ENCODE data around the gene EYA2.

EYA2 gene

DNA sequence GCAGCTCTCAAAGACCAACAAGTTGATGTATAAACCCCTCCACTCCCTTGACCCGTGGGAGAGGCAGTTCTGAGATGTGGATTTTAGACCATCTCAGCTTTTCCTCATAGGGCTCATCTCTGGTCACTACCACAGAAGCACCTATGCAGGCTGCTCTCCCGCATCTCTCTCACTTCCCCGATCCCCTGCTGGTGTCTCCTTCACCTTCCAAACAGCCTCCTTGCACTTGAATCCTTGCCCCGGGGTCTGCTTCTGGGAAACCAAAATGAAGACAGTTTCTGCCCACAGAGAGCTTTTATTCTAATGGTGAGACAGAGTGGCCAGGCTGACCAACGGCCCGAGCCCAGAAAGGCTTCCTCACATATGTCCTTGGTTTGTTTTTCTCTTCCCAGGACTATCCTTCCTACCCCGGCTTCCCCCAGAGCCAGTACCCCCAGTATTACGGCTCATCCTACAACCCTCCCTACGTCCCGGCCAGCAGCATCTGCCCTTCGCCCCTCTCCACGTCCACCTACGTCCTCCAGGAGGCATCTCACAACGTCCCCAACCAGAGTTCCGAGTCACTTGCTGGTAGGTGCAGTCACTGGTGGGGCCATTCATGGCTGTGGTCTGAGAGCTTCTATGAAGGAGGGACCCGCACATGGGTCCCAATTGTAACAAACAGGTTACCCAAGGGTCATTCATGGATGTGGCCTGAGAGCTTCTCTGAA lies 179.3 kb downstream of the EYA2 start:
- DNase-seq, result no peak

DNA sequence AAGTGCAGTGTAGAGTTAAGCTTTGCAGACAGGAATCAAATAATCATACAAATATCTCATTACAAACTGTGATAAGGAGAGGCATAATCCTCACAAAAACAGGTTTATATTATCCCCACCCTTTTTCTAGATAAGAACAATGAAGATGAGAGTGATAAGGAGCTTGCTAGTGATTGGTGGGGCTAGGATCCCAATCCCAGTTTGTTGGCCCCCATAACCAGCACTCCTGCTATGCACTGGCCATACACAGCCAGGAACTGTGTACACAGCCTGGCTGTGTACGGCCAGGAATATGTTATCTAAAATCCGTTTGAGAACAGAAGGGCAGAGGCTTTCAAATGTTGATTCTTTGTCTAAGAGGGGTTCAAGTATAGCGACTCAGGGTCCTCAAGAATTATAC lies 180.6 kb downstream of the EYA2 start:
- no peak for DNase-seq

- DNase-seq, result no peak
Observed at GRCh38 chr20:47079047-47079446, 184.4 kb downstream of the EYA2 start.

DNA sequence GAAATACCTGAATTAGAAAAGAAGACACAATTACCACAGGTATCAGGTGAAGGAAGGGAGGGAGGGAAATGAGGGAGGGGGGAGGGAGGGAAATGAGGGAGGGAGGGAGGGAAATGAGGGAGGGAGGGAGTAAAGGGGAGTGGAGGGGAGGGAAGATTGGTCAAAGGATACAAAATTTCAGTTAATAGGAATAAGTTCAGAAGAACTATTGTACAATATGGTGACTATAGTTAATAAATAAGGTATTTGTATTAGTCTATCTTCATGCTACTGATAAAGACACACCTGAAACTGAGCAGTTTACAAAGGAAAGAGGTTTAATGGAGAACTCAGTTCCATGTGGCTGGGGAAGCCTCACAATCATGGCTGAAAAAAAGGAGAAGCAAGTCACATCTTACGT lies 185.7 kb downstream of the EYA2 start:
- DNase-seq, result no peak

DNA sequence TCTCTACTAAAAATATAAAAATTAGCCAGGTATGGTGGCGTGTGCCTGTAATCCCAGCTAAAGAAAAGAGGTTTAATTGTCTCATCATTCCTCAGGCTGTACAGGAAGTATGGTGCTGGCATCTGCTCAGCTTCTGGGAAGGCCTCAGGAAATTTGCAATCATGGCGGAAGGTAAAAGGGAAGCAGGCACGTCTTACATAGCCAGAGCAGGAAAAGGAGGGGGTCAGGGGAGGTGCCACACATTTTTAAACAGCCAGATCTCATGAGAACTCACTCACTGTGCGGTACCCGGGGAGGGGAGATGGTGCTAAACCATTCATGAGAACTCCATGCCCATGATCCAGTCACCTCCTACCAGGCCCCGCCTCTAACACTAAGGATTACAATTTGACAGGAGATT lies 191.7 kb downstream of the EYA2 start:
- DNase-seq, result no peak

DNA sequence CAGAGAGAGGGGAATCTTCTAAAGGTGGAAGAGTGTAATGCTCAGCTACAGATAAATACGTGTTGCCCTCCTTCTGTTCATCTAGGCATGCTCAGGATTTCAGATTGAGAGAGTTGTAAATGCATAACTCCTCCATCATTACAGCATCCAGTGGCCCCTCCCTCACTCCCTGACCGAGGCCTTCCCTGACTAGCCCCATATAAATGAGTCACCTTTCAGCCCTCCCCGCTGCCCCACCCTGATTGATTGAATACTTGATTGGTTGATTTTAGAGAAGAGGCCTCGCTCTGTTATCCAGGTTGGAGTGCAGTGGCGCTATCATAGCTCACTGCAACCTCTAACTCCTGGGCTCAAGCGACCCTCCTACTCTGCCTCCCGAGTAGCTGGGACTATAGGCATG lies 193.7 kb downstream of the EYA2 start:
- DNase-seq, result no peak

DNA sequence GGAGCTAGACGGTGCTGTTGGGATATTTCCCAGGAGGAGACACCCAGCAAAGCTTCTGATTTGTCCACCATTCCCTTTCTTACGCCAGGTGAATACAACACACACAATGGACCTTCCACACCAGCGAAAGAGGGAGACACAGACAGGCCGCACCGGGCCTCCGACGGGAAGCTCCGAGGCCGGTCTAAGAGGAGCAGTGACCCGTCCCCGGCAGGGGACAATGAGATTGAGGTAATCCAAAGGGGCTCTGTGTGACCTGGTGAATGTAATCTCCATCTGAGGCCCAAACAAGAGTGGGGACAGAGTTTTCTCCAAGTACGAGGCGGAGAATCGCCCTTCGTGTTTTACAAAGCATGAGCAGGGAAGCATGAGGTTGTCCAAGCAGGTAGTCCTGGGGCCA lies 194.5 kb downstream of the EYA2 start:
- no peak for DNase-seq

DNA sequence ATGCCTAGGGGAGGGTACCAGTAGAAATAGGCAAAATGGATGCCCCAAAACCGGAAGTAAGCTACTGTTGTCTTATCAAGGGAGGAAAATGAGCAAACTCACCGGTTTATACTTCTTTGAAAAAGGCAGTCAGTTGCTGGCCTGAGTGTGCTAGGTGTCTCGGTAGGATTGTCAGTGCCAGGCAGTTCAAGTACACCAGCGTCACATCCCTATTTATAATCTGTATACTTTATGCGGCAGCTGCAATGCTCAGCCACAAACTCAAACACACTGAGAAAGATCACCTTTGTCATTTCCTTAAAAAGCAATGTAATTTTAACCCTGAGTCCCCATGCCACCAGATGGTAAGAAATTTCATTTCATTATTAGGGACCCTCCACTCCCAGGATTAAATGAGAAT lies 196.2 kb downstream of the EYA2 start:
- no peak for DNase-seq

DNA sequence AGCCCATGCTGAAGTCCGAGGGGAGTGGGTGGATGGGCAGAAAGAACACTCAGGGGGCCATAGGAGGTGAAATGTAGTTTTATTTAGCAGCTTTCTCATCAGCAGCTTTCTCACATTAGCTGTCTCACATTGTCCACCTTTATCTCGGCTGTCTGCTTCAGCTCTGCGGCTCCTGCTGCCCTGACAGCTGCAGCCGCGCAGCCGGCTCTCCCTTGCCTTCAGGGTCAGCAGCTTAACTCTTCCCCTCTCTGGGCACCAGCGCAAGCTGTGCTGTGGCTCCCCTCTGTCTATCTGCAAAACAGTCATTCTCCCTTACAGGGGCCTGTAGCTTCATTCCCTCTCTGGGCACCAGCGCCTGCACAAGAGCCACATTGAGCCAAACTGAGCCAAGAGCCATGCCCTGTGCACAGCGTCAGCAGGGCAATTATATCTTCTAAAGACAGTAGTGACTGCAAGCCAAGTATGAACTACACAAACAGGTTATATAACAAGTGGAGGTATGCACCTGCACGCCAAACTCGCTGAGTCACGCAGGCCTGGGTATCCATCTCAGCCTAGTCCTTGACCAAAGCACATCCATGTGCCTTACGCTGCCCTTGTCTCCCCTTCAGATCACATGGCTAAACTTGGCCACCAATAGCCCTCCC lies 198.8 kb downstream of the EYA2 start:
- peak; percentile 56 for DNase-seq

GRCh38 chr20:47095690-47096089 lies 201.0 kb downstream of the EYA2 start:
- no peak for DNase-seq

- DNase-seq, result peak; percentile 36
Observed at GRCh38 chr20:47097691-47098622, 203.3 kb downstream of the EYA2 start.

- DNase-seq, result no peak
Observed at GRCh38 chr20:47099093-47099492, 204.4 kb downstream of the EYA2 start.

GRCh38 chr20:47099825-47100441 lies 205.3 kb downstream of the EYA2 start:
- DNase-seq, result no peak

DNA sequence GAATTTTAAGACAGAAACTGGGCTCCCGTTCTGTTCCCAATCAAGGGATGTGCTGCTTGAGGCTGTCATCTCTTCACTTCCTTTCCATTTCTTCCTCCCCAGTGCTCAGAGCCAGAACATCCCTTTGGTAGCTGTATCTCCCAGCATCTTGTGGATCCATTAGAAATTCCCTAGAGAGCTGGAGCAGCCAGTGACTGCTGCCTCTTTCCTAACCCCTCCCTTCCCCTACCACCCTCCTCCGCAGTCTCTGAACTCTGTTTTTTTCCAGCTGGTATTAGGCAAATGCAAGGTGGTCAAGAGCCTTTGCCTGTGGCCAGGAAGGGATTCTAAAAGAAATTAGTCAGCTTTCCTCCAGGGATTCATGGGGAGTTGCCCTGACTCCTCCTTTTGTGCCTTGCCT lies 208.0 kb downstream of the EYA2 start:
- DNase-seq, result peak; percentile 60

DNA sequence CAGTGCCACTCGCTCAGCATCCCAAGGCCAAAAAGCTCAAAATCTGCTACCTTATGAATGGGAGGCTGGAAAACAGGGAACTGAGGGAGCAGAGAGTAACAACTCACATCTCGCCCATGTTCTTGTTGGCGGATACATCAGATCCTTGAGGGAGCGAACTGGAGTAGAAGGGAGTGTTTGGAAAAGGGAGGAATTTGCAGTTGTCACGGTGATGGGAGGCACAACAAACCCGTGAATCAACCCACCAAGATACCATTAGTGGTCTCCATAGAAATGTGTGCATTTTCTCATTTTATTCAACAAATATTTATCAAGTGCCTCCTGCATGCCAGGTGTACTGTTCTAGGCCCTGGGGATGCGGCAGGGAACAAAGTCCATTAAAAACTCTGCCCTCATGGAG lies 212.1 kb downstream of the EYA2 start:
- DNase-seq, result no peak

- DNase-seq, result peak; percentile 35
Observed at GRCh38 chr20:47108994-47109393, 214.4 kb downstream of the EYA2 start.

- no peak for DNase-seq
Observed at GRCh38 chr20:47110819-47111218, 216.2 kb downstream of the EYA2 start.

DNA sequence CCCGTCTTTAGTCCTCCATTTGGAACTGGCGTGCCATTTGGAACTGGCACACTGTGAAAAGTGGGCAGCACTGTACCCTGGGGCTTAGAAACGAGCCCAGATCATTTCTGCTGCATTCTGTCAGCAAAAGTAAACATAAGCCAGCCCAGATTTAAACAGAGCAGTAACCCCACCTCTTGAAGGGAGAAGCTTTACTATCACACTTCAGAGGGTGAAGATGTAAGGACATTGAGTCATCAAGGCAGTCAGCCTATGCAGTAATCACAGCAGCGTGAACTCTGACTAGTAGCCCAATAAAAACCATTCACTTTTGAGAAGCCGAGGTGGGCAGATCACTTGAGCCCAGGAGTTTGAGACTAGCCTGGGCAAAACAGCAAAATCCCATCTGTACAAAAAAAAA lies 216.9 kb downstream of the EYA2 start:
- no peak for DNase-seq

- peak; percentile 56 for DNase-seq
Observed at GRCh38 chr20:47113362-47114109, 218.9 kb downstream of the EYA2 start.

GRCh38 chr20:47115694-47116093 lies 221.1 kb downstream of the EYA2 start:
- no peak for DNase-seq

DNA sequence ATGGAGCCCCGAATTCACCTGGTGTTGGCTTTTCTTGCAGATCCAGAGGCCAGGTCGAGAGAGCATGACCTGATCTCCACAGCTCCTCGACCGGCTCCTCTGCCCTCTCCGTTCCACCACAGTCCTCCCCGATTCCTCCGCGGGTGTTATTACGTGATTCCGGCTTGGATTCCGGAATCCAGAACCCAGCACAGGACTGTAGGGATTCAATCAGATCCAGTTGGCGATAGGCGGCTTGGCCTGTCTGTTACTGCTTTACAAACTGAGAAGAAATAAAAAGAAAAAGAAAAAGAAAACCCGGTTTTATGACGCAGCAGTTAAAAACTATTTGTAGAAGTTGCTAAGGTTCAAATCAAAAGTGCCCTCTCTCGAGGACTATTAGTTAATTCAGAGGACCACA lies 222.7 kb downstream of the EYA2 start:
- DNase-seq, result no peak

- no peak for DNase-seq
Observed at GRCh38 chr20:47117773-47118172, 223.1 kb downstream of the EYA2 start.

GRCh38 chr20:47118206-47118605 lies 223.6 kb downstream of the EYA2 start:
- DNase-seq, result peak; percentile 72

All from eye (tissue), 1 donor.